ENCODE data around the gene WIPF2.

DNA sequence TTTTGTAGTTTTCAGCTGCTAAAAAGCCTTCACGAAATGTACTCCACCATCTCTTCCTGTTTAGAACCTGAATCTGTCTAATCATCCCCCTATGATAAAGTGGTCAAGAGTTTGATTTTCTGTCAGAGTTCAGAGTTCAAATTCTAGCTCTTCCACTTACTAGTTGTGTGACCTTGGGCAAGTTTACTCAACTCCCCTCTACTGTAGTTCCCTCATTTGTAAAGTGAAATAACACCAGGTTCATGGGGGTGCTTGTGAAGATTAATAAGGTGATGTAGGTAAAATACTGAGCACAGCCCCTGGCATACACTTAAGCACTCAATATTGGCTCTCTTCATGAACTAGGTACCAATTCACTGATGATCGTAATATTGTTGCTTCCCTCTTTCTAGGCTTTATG is 67.4 kb downstream of the WIPF2 start:
- TF ChIP-seq, protein P1, sequence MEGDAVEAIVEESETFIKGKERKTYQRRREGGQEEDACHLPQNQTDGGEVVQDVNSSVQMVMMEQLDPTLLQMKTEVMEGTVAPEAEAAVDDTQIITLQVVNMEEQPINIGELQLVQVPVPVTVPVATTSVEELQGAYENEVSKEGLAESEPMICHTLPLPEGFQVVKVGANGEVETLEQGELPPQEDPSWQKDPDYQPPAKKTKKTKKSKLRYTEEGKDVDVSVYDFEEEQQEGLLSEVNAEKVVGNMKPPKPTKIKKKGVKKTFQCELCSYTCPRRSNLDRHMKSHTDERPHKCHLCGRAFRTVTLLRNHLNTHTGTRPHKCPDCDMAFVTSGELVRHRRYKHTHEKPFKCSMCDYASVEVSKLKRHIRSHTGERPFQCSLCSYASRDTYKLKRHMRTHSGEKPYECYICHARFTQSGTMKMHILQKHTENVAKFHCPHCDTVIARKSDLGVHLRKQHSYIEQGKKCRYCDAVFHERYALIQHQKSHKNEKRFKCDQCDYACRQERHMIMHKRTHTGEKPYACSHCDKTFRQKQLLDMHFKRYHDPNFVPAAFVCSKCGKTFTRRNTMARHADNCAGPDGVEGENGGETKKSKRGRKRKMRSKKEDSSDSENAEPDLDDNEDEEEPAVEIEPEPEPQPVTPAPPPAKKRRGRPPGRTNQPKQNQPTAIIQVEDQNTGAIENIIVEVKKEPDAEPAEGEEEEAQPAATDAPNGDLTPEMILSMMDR (IDR thresholded peaks at IDR 0.05; ENCODE audit: low read depth, low read length) = no peak
- TF ChIP-seq MYC (IDR thresholded peaks at IDR 0.05; ENCODE audit: low read depth, low read length) = no peak

Data from NB4 (cell line).